NCI-H524 treated with DMSO at 0.1 percent for 48 hours (cell line): Measurements from ENCODE around the gene USP15.
"Not testable (repeated sequence)": the region's sequence is repeated elsewhere in the genome, so short reads cannot be mapped to it uniquely, and the experiment has no call there.

ENCODE experiments used
- DNase-seq: peaks from one replicate; lab custom pipeline; 2025; lab: John Stamatoyannopoulos, UW

Gene USP15

GRCh38 chr12:62323386-62323785, 63.2 kb downstream of the USP15 start:
- DNase-seq, result no peak

DNA sequence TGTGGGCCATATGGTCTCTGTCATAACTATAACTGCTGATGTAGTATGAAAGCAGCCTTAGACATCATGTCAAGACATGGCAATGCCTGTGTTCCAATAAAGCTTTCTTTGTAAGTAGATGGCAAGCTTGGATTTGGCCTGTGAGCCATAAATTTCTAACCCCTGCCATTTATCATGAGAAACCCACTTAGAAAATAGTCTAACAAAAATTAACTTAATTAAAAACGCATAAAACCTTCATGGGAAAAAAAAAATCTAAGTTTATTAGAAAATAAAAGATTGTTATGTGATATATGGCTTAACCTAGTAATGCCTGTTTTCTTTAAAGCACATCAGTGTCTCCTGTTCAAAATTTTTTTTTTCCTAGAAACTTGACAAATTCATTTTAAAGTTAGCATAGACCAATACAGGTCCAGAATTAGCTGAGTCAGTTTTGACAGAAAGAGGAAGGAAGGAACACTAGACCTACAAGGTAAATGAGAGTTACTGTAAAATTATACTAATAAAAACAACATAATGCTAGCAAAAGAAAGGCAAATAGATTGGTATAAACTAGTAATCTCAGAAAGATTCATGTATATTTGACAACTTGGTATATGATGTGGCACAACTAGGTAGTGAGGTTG, 68.2 kb downstream of the USP15 start:
- no peak for DNase-seq

DNA sequence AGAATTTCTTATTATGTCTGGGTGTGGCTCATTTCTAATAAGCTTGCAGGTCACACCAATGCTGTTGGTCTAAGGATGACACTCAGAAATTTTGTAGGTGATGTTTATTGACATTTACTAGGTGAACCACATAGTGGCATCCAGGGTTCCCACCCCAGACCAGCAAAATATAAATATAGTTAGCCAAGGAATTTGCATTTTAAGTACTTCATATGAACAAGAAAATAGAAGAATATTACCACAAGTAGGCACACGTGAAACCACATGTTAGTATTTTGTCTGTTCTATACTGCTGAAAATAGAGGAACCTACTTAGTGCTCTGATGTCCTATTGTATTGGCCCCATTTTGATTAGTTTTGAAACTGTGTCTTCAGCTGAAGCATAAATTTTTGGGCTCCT, 71.1 kb downstream of the USP15 start:
- DNase-seq, result no peak

- DNase-seq, result no peak
Observed at GRCh38 chr12:62332598-62332997, 72.4 kb downstream of the USP15 start.

DNA sequence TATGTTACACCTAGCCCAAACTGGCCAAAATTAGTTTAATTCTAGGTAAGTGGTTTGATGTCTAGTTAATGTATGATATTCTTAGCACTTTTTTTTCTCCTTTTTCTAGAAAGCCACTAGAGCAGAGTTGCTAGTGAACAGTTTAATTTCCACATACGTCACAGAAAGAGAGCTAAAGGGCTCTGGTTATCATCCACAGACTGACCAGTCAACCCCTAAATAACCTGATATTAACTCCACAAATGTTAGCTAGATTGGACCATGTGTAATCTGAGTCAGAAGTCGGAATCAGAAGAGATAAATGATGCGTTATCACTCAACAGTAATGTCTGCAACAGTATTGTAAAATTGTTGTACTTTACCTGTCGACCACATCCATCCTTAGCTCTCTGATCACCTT, 74.9 kb downstream of the USP15 start:
- no peak for DNase-seq

DNA sequence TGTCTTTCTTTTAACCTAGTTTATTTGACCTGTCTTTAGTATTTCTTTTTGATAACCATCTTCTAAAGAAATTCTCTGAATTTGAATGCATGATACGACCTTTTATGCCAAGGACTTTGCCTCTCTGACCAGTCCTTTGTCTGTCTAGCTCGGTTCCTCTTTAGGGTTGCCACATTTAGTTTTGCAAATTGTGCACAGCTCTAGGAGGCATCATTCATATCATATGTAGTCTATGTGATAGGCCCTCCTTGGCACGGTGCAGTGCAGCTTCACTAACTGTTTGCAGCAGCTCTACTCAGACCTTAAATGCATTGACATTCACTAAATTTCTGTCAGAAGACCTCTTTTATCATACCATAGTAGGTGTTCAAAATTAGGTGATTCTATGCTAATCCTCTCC, 75.6 kb downstream of the USP15 start:
- DNase-seq, result no peak

DNA sequence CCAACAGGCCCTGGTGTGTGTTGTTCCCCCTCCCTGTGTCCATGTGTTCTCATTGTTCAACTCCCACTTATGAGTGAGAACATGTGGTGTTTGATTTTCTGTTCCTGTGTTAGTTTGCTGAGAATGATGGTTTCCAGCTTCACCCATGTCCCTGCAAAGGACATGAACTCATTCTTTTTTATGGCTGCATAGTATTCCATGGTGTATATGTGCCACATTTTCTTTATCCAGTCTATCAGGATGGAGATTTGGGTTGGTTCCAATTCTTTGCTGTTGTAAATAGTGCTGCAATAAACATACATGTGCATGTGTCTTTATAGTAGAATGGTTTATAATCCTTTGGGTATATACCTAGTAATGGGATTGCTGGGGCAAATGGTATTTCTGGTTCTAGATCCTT, 77.4 kb downstream of the USP15 start:
- not testable (repeated sequence) for DNase-seq

DNA sequence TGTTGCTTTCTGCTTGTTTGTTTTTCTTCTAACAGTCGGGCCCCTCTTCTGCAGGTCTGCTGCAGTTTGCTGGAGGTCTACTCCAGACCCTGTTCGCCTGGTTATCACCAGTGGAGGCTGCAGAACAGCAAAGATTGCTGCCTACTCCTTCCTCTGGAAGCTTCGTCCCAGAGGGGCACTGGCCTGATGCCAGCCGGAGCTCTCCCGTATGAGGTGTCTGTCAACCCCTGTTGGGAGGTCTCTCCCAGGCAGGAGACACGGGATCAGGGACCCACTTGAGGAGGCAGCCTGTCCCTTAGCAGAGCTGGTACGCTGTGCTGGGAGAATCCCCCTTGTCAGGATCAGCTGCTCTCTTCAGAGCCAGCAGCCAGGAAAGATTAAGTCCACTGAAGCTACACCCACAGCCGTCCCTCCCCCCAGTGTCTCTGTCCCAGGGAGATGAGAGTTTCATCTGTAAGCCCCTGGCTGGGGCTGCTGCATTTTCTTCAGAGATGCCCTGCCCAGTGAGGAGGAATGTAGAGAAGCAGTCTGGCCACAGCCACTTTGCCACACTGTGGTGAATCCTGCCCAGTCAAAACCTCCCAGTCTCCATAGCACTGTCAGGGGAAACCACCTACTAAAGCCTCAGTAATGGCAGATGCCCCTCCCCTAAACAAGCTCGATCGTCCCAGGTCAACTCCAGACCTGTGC, 82.6 kb downstream of the USP15 start:
- not testable (repeated sequence) for DNase-seq

DNA sequence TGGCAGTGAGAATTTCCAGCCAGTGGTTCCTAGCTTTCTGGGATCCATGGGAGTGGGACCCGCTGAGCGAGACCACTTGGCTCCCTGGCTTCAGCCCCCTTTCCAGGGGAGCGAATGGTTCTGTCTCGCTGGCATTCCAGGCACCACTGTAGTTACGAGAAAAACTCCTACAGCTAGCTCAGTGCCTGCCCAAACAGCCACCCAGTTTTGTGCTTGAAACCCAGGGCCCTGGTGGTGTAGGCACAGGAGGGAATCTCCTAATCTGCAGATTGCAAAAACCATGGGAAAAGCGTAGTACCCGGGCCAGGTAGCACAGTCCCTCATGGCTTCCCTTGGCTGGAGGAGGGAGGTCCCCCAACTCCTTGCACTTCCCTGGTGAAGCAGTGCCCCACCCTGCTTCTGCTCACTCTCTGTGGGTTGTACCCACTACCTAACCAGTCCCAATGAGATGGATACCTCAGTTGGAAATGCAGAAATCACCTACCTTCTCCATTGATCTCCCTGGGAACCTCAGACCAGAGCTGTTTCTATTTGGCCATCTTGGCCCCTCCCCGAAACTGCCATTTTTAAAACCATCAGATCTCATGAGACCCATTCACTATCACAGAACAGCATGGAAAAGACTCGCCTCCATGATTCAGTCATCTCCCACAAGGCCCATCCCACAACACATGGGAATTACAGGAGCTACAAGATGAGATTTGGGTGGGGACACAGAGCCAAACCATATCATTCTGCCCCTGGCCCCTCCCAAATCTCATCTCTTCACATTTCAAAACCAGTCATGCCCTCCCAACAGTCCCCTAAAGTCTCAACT, 83.3 kb downstream of the USP15 start:
- not testable (repeated sequence) for DNase-seq

- DNase-seq, result not testable (repeated sequence)
Observed at GRCh38 chr12:62344731-62345556, 84.7 kb downstream of the USP15 start.

GRCh38 chr12:62345667-62346066, 85.5 kb downstream of the USP15 start:
- DNase-seq, result no peak

DNA sequence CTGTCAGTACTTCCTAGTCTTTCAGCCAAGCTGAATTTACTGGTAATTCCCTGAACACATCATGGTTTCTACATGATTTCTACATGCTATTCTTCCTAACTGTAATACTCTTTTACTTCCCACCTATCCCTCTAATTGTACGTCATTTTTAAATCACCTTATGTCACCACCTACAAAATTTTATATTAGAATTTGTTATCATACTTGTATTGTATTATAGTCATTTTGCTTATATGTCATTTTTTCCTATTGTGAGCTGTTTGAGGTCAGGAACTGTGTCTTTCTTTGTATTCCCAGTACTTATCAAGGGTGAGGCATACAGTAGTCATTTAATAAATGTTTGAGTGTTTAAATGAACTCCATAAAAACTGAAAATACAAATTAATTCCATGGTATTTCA, 86.6 kb downstream of the USP15 start:
- DNase-seq, result no peak

DNA sequence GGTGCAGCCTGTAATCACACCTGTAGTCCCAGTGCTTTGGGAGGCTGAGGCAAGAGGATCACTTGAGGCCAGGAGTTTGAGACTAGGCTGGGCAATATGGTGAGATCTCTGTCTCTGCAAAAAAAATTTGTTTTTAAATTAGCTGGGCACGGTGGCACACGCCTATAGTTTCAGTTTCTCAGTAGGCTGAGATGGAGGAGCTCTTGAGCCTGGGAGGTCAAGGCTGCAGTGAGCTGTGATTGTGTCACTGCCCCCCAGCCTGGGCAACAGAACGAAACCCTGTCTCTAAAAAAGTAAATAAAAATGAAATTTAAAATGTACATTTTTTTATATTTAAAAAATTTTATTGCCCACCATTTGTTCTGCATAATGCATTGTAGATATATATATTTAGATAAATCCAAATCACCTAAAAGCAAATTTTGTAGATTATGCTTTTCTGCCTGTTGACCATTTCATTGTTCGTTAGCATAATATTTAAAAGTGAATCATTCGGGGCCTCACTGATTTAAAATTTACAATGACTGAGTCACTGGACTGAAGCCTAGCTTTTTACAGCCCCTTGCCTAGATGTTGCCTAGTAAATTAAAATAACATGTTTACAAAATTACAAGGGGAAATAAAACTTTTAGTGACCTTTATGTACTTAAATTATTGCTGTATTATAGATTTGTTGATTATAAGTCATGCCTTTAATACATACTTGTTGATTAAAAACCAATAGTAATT, 87.9 kb downstream of the USP15 start:
- no peak for DNase-seq

- DNase-seq, result no peak
Observed at GRCh38 chr12:62350554-62350953, 90.3 kb downstream of the USP15 start.

DNA sequence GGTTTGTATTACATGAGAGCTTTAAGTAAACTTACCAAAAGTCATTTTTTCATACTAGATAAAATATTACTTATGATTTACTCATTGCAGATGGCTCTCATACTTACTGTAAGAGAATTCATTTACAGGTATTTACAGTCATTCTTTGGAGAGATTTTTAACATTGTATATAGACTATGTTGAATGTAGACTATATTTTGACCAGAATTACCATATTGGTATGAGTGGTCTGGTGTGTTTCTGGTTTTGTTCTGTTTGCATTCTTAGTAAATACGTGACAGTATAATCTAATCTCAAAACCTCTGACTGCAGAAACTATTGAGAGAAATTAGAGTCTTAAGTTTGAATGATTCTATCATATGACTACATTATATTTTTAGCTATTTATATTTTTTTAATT, 91.1 kb downstream of the USP15 start:
- DNase-seq, result no peak

DNA sequence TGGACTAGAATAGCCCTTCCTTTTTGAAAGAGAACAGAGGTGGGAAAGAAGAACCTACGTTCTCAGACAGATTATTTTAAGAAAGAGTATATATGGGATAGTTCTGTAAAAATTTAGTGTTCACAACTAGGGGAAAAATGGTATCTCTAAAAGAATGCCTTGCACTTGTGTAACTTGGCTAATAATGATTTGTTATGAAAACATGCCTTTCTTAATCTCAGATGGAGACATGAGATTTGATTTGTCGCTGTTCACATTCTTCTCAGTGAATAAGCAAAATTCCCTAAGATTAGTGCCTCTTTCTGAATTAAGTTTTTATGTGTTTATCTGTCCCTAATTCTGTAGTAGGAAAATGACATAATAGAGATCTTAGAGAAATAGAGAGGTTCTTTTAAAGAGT, 100.8 kb downstream of the USP15 start:
- no peak for DNase-seq

DNA sequence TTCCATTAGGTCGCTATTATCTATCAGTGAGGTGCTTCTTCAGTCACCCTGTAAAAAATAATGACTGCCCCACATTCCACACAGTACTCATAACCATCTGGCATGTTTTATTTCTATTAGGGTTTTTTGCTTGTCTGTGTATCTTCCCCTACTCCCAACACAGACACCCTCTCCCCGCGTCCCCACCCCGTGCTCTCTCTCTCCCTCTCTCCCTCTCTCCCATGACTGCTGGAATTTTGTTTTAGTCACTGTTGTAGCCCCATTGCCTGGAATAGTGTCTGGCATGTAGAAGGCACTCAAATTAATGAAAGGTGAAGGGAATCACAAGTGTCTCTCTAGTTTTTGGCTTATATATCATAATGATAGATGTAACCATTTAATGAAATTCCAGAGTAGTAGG, 103.3 kb downstream of the USP15 start:
- DNase-seq, result no peak

- DNase-seq, result not testable (repeated sequence)
Observed at GRCh38 chr12:62364697-62365096, 104.5 kb downstream of the USP15 start.

DNA sequence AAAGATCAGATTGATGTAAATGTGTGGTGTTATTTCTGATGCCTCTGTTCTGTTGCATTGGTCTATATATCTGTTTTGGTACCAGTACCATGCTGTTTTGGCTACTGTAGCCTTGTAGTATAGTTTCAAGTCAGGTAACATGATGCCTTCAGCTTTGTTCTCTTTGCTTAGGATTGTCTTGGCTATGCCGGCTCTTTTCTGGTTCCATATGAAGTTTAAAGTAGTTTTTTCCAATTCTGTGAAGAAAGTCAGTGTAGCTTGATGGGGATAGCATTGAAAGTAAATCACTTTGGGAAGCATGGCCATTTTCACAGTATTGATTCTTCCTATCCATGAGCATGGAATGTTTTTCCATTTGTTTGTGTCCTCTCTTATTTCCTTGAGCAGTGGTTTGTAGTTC, 105.6 kb downstream of the USP15 start:
- DNase-seq, result not testable (repeated sequence)

- DNase-seq, result not testable (repeated sequence)
Observed at GRCh38 chr12:62368430-62369223, 108.4 kb downstream of the USP15 start.

DNA sequence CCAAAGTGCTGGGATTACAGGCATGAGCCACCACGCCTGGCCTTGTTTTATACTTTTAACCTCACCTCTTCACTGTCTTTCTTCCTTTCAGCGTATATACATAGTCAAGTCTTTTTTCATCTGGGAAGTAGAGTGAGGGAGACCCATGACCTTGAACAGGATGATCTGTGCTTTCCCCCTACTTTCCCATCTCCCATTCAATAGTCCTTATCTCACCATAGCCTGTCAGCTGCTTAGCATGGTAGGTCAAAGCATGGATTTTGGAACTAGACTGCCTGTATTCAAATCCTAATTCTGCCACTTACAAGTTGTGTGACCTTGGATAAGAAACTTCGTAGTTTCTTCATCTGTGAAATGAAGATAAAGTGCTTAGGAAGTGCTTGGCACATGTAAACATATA, 110.0 kb downstream of the USP15 start:
- no peak for DNase-seq
